ENCODE results near the gene HLTF.
"Not testable (repeated sequence)": the region's sequence is repeated elsewhere in the genome, so short reads cannot be mapped to it uniquely, and the experiment has no call there.

HLTF gene

DNA sequence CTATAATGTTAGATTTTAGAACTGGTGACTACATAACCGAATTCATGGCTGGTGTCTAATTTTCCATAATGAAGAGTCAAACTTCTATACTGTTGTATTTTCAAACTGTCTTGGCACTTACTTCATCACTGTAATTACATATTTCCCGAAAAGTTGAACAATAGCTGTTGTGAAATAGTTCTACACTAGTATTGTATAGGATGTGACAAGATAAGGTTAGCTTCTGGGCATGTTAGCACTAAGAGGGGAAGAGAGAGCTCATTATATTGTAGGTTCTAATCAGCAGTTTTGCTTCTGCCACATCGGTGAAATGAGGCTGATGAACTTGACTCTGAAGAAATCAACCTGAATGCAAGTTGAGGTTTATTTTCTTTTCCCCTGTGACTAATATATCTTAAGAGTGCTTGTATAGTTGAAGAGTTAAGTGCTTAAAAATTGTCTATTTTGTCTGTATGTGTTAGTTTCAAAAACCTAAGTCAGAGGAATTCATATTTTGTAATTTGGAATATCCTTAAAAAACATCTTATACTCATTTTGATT, 86.1 kb downstream of the HLTF start:
- Histone ChIP-seq H3K9me3 (replicated peaks; ENCODE audit: low read length) (no peaks in the 10 kb centered on the region), H3K27me3 (ENCODE audit: control insufficient read depth, insufficient read depth, low read length) (no peaks in the 10 kb centered on the region), H3K36me3 (ENCODE audit: insufficient read depth, low read length) (peaks cover 34% of the 10 kb centered on the region), H3K4me3 (ENCODE audit: low read length) (no peak overlapping the region), H3K4me1 (ENCODE audit: control insufficient read depth, insufficient read depth, low read length) (peaks cover 15% of the 10 kb centered on the region), H3K9ac (ENCODE audit: low read depth, low read length) (no peak overlapping the region), H3K4me2 (ENCODE audit: low read length) (no peak overlapping the region)

DNA sequence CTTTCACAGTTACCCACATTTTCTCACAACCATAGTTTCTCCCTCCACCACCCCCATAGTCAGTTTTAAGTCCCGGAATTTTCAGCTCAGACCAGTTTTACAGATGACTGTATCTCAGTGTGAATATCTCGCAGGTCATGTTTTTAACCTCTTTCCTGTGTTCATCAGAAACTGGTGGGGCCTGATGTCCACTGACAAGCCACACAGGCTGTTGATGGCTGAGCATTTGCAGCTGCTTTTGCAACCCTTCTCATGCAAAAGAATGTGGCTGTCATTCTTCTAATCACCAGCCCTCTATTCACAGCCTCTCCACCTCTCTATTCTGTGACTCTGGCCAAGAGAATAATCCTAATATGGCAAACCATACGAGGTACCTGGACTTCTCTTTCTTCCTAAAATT, 86.5 kb downstream of the HLTF start:
- Histone ChIP-seq H3K27me3 (ENCODE audit: control insufficient read depth, insufficient read depth, low read length) (no peaks in the 10 kb centered on the region), H3K4me1 (ENCODE audit: control insufficient read depth, insufficient read depth, low read length) (peaks cover 10% of the 10 kb centered on the region), H3K4me2 (ENCODE audit: low read length) (no peak overlapping the region), H3K9me3 (replicated peaks; ENCODE audit: low read length) (no peaks in the 10 kb centered on the region), H3K9ac (ENCODE audit: low read depth, low read length) (no peak overlapping the region), H3K4me3 (ENCODE audit: low read length) (no peak overlapping the region), H3K36me3 (ENCODE audit: insufficient read depth, low read length) (peaks cover 35% of the 10 kb centered on the region)

- peaks cover 40% of the 10 kb centered on the region for H3K36me3 ChIP-seq (ENCODE audit: insufficient read depth, low read length)
Observed at GRCh38 chr3:148998715-148999423, 87.5 kb downstream of the HLTF start.

GRCh38 chr3:148998297-148998696, 88.0 kb downstream of the HLTF start:
- Histone ChIP-seq H3K9me3 (replicated peaks; ENCODE audit: low read length) (no peaks in the 10 kb centered on the region), H3K27me3 (ENCODE audit: control insufficient read depth, insufficient read depth, low read length) (no peaks in the 10 kb centered on the region), H3K36me3 (ENCODE audit: insufficient read depth, low read length) (peaks cover 40% of the 10 kb centered on the region), H3K4me3 (ENCODE audit: low read length) (no peak overlapping the region), H3K4me1 (ENCODE audit: control insufficient read depth, insufficient read depth, low read length) (no peaks in the 10 kb centered on the region), H3K9ac (ENCODE audit: low read depth, low read length) (no peak overlapping the region), H3K4me2 (ENCODE audit: low read length) (no peak overlapping the region)

More at GRCh38 chr3:148998715-148999423, 87.5 kb downstream of the HLTF start:
- H3K9ac ChIP-seq (ENCODE audit: low read depth, low read length), result no peak overlapping the region
- peaks cover under 1% of the 10 kb centered on the region for H3K4me1 ChIP-seq (ENCODE audit: control insufficient read depth, insufficient read depth, low read length)
- no peaks in the 10 kb centered on the region for H3K9me3 ChIP-seq (replicated peaks; ENCODE audit: low read length)
- H3K4me3 ChIP-seq (ENCODE audit: low read length), result no peak overlapping the region
- H3K27me3 ChIP-seq (ENCODE audit: control insufficient read depth, insufficient read depth, low read length), result no peaks in the 10 kb centered on the region
- no peak overlapping the region for H3K4me2 ChIP-seq (ENCODE audit: low read length)

DNA sequence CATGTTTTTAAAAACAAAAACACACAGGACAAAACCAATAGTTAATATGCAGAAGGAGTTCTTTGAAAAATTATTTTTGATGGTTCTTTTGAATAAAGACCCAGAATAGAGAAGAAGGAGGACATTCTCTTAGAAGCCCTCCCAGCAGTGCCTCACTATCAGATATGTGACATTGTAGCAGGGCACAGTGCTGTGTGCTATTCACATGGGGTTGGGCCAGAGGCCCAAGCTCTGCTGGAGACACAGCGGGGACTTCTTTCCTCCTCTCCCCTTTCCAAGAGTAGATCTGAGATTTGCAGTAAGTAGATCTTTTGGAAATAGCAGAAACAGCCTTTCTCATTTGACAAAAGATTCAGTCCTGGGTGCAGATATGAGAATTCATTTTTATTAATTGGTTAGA, 88.7 kb downstream of the HLTF start:
- Histone ChIP-seq H3K4me2 (ENCODE audit: low read length) (no peak overlapping the region), H3K4me1 (ENCODE audit: control insufficient read depth, insufficient read depth, low read length) (peaks cover 4% of the 10 kb centered on the region), H3K36me3 (ENCODE audit: insufficient read depth, low read length) (peaks cover 40% of the 10 kb centered on the region), H3K9me3 (replicated peaks; ENCODE audit: low read length) (no peaks in the 10 kb centered on the region), H3K9ac (ENCODE audit: low read depth, low read length) (no peak overlapping the region), H3K4me3 (ENCODE audit: low read length) (no peak overlapping the region), H3K27me3 (ENCODE audit: control insufficient read depth, insufficient read depth, low read length) (no peaks in the 10 kb centered on the region)

- Histone ChIP-seq H3K9ac (ENCODE audit: low read depth, low read length) (peak overlapping the region; percentile 88), H3K4me3 (ENCODE audit: low read length) (peak overlapping the region; percentile 97), H3K4me2 (ENCODE audit: low read length) (peak overlapping the region; percentile 91), H3K27me3 (ENCODE audit: control insufficient read depth, insufficient read depth, low read length) (no peaks in the 10 kb centered on the region), H3K9me3 (replicated peaks; ENCODE audit: low read length) (no peaks in the 10 kb centered on the region), H3K4me1 (ENCODE audit: control insufficient read depth, insufficient read depth, low read length) (peaks cover 19% of the 10 kb centered on the region), H3K36me3 (ENCODE audit: insufficient read depth, low read length) (peaks cover 29% of the 10 kb centered on the region)
Observed at GRCh38 chr3:148992635-148993255, 93.6 kb downstream of the HLTF start.

DNA sequence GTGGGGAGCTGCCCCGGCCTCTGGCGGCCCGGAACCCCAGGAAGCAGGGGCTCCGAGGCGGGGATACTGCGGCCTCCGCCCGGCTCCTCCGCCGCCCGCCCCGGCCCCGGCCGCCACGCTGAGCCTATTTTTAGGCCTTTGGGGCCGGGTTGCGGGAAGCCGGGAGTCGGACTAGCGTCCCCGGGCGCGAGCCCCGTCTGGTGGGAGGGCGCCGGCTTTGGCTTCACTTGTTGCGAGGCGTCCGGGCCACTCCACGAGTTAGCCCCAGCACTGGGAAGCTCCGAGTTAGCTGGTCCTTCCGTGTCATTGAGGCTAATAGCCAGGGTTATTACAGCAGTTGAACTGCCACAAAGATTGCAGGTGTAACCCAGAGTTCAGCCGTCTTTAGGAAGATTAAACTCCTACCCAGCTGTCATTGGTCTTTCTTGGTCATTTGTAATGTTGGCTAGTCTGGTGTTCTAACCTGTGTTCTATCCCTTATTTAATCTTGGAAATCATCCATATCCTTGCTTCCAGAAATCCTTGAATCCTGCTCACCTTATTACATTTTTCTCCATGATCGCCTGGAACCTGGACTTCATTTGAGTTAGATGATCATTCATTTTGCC, 94.2 kb downstream of the HLTF start:
- H3K9me3 ChIP-seq (replicated peaks; ENCODE audit: low read length), result no peaks in the 10 kb centered on the region
- H3K27me3 ChIP-seq (ENCODE audit: control insufficient read depth, insufficient read depth, low read length), result no peaks in the 10 kb centered on the region
- peaks cover 25% of the 10 kb centered on the region for H3K36me3 ChIP-seq (ENCODE audit: insufficient read depth, low read length)
- peak overlapping the region; percentile 97 for H3K4me3 ChIP-seq (ENCODE audit: low read length)
- H3K9ac ChIP-seq (ENCODE audit: low read depth, low read length), result peak overlapping the region; percentile 88
- peak overlapping the region; percentile 91 for H3K4me2 ChIP-seq (ENCODE audit: low read length)
- peaks cover 19% of the 10 kb centered on the region for H3K4me1 ChIP-seq (ENCODE audit: control insufficient read depth, insufficient read depth, low read length)

GRCh38 chr3:148991219-148992026, 94.9 kb downstream of the HLTF start, which contains the start of gene GYG1:
Gene GYG1, plus strand, starts transcription at chr3:148991540. Its CDS starts 101 bp downstream, at chr3:148991641.
- Histone ChIP-seq H3K27me3 (ENCODE audit: control insufficient read depth, insufficient read depth, low read length) (no peaks in the 10 kb centered on the region), H3K4me2 (ENCODE audit: low read length) (peak within 1 kb of the TSS; percentile 91), H3K9ac (ENCODE audit: low read depth, low read length) (peak within 1 kb of the TSS; percentile 88), H3K4me1 (ENCODE audit: control insufficient read depth, insufficient read depth, low read length) (peaks cover 19% of the 10 kb centered on the region), H3K4me3 (ENCODE audit: low read length) (peak within 1 kb of the TSS; percentile 97), H3K9me3 (replicated peaks; ENCODE audit: low read length) (no peaks in the 10 kb centered on the region), H3K36me3 (ENCODE audit: insufficient read depth, low read length) (peaks cover 18% of the 10 kb centered on the region)

DNA sequence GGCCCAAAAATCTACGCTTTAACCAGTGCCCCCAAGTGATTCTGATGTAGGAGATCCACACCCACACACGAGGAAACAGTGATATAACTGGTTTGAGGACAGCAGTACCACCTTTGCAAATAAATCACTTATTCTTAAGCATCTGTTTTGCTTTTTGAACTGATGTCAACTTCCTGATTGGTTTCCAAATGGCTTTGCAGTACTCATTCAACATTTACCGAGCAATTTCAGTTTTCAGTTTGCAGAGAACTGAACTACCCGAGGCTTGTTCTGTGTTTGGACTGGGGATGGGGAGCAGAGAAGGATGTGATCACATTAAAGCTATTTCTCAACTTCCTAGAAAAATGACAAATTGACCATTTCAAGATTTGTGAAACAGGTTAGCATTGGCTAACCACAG, 96.1 kb downstream of the HLTF start:
- H3K27me3 ChIP-seq (ENCODE audit: control insufficient read depth, insufficient read depth, low read length), result no peaks in the 10 kb centered on the region
- H3K4me3 ChIP-seq (ENCODE audit: low read length), result no peak overlapping the region

GRCh38 chr3:148987551-148987950, 98.8 kb downstream of the HLTF start:
- H3K36me3 ChIP-seq (ENCODE audit: insufficient read depth, low read length); H3K4me2 ChIP-seq (ENCODE audit: low read length): not testable (repeated sequence)
- peaks cover 14% of the 10 kb centered on the region for H3K4me1 ChIP-seq (ENCODE audit: control insufficient read depth, insufficient read depth, low read length)

More for the DNA sequence above, 96.1 kb downstream of the HLTF start:
- Histone ChIP-seq H3K9me3 (replicated peaks; ENCODE audit: low read length) (no peaks in the 10 kb centered on the region), H3K9ac (ENCODE audit: low read depth, low read length) (no peak overlapping the region), H3K4me2 (ENCODE audit: low read length) (peak overlapping the region; percentile 91), H3K36me3 (ENCODE audit: insufficient read depth, low read length) (peaks cover 6% of the 10 kb centered on the region), H3K4me1 (ENCODE audit: control insufficient read depth, insufficient read depth, low read length) (peaks cover 19% of the 10 kb centered on the region)

DNA sequence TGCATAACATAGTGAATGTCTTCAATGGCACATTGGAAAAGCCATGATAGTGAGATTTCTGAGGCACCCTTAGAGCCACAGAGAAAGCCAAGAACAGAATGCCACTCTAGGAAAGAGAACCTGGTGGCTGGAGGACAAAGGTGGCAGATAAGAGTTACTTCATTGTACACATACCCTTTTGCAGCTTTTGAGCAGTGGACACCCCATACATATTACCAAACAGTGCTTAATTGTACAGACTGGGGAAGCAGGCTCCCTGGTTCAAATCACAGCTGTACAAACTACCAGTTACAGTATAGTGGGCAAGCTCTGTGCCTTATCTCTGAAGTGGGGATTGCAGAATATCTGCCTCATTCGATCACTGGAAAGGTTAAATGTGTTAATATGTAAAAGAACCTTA, 105.1 kb downstream of the HLTF start:
- no peak overlapping the region for H3K9ac ChIP-seq (ENCODE audit: low read depth, low read length)
- no peaks in the 10 kb centered on the region for H3K27me3 ChIP-seq (ENCODE audit: control insufficient read depth, insufficient read depth, low read length)
- H3K4me2 ChIP-seq (ENCODE audit: low read length), result no peak overlapping the region
- H3K4me1 ChIP-seq (ENCODE audit: control insufficient read depth, insufficient read depth, low read length), result no peaks in the 10 kb centered on the region
- H3K4me3 ChIP-seq (ENCODE audit: low read length), result no peak overlapping the region
- H3K9me3 ChIP-seq (replicated peaks; ENCODE audit: low read length), result no peaks in the 10 kb centered on the region
- H3K36me3 ChIP-seq (ENCODE audit: insufficient read depth, low read length), result no peaks in the 10 kb centered on the region

More at GRCh38 chr3:148987551-148987950, 98.8 kb downstream of the HLTF start:
- not testable (repeated sequence) for H3K9ac ChIP-seq (ENCODE audit: low read depth, low read length); H3K9me3 ChIP-seq (replicated peaks; ENCODE audit: low read length); H3K27me3 ChIP-seq (ENCODE audit: control insufficient read depth, insufficient read depth, low read length); H3K4me3 ChIP-seq (ENCODE audit: low read length)
